ENCODE measurements around the gene DMXL1.

DNA sequence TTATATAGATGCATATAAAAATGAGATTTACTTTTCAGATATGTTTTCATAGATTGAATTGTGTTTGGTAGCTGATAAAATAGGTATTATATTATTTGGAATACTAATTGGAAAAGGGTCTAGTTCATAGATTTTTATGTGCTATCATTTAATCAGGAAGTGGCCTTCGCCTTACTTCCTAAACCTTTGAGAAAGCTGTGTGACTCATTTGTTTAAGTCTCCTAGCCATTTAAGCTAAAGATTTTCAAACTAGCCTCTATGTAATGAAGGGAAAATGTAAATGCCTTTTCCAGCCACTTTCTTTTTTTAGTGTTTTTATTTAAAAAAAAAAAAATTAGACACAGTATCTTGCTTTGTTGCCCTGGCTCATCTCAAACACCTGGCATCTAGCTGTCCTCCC lies 97.5 kb downstream of the DMXL1 start:
- TF ChIP-seq CTCF (IDR thresholded peaks at IDR 0.05) (no peak), POLR2AphosphoS5 (IDR thresholded peaks at IDR 0.05) (no peak), POLR2A (IDR thresholded peaks at IDR 0.05) (no peak), EP300 (IDR thresholded peaks at IDR 0.05) (no peak)

All from gastroesophageal sphincter (tissue), 3 donors.